Sciatic nerve (tissue), 2 donors: ENCODE measurements around the gene RBM28. TPM values are rescaled to one million over a fixed set of nuclear protein-coding genes. Genes with fewer than 3 reads are reported as not detected.

ENCODE experiments used
- ATAC-seq: fragments of 200-7000 bp; cut with Tn5 transposase; one replicate; pipeline ENCODE4 v1.9.1; 2020; ENCODE audit warnings: mild to moderate bottlenecking, moderate library complexity
- DNase-seq: peaks from one replicate; pipeline ENCODE4 v3.0.0-alpha.2; 2020; ENCODE audit warnings: low spot score
- intact Hi-C: fragments of 100-400 bp; cut with DNase I; formaldehyde crosslinking; loops from one replicate; pipeline ENCODE4 v1.14.2; 2022
- total RNA-seq: library from RNA; stranded (reverse); fragmentation: NEBNext Ultra II Directional; extraction: Animal tissue kit (Norgen Biotek cat#: 25700); gene quantifications from one replicate; pipeline ENCODE4 v1.2.1, GENCODE V29; 2021
- donor health status: DM: no; HTN: no; CAD: no.
- donor health status: DM: no; HTN: no; CAD: no.

Gene RBM28
- 49.6 TPM for total RNA-seq

- DNase-seq: peak; percentile 86
- peak; percentile 97 for ATAC-seq
- intact Hi-C loops: no loop called here
Measured at GRCh38 chr7:128343554-128344430, at the start of gene RBM28. Gene RBM28, minus strand, starts transcription at chr7:128343908. Its CDS starts 115 bp downstream, at chr7:128343793.

- intact Hi-C loops: no loop called here
- no peak for DNase-seq
- ATAC-seq: no peak
Measured at GRCh38 chr7:128392446-128393327, 49.0 kb upstream of the RBM28 start.

- DNase-seq (no peak), ATAC-seq (no peak)
- intact Hi-C loops: no loop called here
Measured at GRCh38 chr7:128391805-128392204, 48.1 kb upstream of the RBM28 start.

- no peak for DNase-seq
- intact Hi-C loops: no loop called here
Measured at GRCh38 chr7:128390871-128391565, 47.3 kb upstream of the RBM28 start.

GRCh38 chr7:128389618-128390329, 46.1 kb upstream of the RBM28 start:
- ATAC-seq (no peak), DNase-seq (no peak)
- intact Hi-C loops: no loop called here

More at GRCh38 chr7:128390871-128391565, 47.3 kb upstream of the RBM28 start:
- no peak for ATAC-seq

- no peak for ATAC-seq
- no peak for DNase-seq
- intact Hi-C loops: no loop called here
Measured at GRCh38 chr7:128389085-128389617, 45.4 kb upstream of the RBM28 start.

GRCh38 chr7:128388145-128388485, 44.4 kb upstream of the RBM28 start:
- ATAC-seq (no peak), DNase-seq (no peak)
- intact Hi-C loops: loop anchor here (1.0 kb wide), 1 partner anchor 18 kb away; no protein-coding TSS in a partner anchor

GRCh38 chr7:128387216-128388144, 43.8 kb upstream of the RBM28 start:
- DNase-seq: peak; percentile 92
- intact Hi-C loops: loop anchor here (1.0 kb wide), 1 partner anchor 19 kb away; no protein-coding TSS in a partner anchor
- ATAC-seq: peak; percentile 94

GRCh38 chr7:128385988-128386925, 42.5 kb upstream of the RBM28 start:
- intact Hi-C loops: no loop called here
- ATAC-seq (no peak), DNase-seq (no peak)

- intact Hi-C loops: no loop called here
- ATAC-seq (no peak), DNase-seq (no peak)
Measured at GRCh38 chr7:128384726-128385125, 41.0 kb upstream of the RBM28 start.

- intact Hi-C loops: no loop called here
- DNase-seq (no peak), ATAC-seq (no peak)
Measured at GRCh38 chr7:128383776-128384175, 40.1 kb upstream of the RBM28 start.

- ATAC-seq (no peak), DNase-seq (no peak)
- intact Hi-C loops: no loop called here
Measured at GRCh38 chr7:128381161-128381821, 37.6 kb upstream of the RBM28 start.

GRCh38 chr7:128380483-128381106, 36.9 kb upstream of the RBM28 start:
- intact Hi-C loops: no loop called here
- no peak for ATAC-seq
- no peak for DNase-seq

GRCh38 chr7:128379900-128380479, 36.3 kb upstream of the RBM28 start:
- intact Hi-C loops: no loop called here
- DNase-seq (no peak), ATAC-seq (no peak)

GRCh38 chr7:128378637-128379036, 34.9 kb upstream of the RBM28 start:
- ATAC-seq: no peak
- no peak for DNase-seq
- intact Hi-C loops: no loop called here
